ENCODE results near the gene EPB41L4B.
A peak's percentile ranks its signal among the peaks of the same experiment; 100 is the strongest.

DNA sequence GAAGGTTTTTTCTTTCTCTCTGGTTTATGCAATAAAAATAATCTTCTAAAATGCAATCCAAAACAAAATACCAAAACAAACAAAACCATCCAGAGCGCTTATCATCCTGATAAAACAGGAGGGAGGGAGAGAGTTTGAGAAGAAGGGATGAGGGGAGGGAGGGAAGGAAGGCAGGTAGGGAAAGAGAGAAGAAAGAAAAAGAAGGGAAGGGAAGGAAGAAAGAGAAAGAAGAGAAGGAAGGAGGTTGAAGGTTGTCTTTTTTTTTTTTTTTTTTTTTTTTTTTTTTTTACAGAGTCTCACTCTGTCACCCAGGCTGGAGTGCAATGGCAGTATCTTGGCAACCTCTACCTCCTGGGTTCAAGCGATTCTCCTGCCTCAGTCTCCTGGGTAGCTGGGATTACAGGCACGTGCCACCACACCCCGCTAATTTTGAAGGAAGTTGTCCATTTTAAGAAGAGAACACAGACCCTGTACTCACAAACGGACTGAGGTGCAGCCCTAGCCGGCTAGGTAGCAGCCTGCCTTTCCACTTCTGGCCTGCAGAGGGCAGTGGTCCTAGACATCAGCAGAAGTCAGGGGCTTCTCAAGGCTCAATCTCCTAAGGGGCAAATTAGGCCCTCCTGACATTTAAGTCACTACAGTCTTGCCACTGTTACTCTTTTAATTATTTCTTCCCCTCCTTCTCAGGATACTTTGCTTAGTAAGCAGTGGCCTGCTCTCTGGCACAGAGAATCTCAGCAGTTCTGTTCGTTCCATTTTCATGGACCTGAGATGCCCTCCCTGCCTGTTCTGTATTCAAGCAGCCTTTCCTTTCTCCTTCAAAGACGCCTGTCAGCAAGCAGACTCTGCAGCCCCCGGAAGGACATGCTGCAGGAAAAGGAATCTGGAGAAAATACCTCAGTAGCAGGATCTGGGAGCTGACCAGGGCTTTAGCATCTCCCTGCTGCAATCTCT, 76.4 kb downstream of the EPB41L4B start:
- TF ChIP-seq, protein P1, sequence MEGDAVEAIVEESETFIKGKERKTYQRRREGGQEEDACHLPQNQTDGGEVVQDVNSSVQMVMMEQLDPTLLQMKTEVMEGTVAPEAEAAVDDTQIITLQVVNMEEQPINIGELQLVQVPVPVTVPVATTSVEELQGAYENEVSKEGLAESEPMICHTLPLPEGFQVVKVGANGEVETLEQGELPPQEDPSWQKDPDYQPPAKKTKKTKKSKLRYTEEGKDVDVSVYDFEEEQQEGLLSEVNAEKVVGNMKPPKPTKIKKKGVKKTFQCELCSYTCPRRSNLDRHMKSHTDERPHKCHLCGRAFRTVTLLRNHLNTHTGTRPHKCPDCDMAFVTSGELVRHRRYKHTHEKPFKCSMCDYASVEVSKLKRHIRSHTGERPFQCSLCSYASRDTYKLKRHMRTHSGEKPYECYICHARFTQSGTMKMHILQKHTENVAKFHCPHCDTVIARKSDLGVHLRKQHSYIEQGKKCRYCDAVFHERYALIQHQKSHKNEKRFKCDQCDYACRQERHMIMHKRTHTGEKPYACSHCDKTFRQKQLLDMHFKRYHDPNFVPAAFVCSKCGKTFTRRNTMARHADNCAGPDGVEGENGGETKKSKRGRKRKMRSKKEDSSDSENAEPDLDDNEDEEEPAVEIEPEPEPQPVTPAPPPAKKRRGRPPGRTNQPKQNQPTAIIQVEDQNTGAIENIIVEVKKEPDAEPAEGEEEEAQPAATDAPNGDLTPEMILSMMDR (IDR thresholded peaks at IDR 0.05) = peak; percentile 82 to 93 (median 90)
- no peak for TF ChIP-seq POLR2A (IDR thresholded peaks at IDR 0.05)

All from body of pancreas (tissue), 4 donors.